HepG2 (cell line): Measurements from ENCODE around the gene CNDP1. TPM values are rescaled to one million over a fixed set of nuclear protein-coding genes. Genes with fewer than 3 reads are reported as not detected.

Experiments
- AFF4 ChIP-seq: sonication (generic); formaldehyde crosslinking; IDR thresholded peaks from 2 replicates; pipeline ENCODE4 v1.4.0; 2020; ENCODE audit warnings: missing genetic modification reagents
- ARID2 ChIP-seq: sonication (generic); formaldehyde crosslinking; IDR thresholded peaks from 2 replicates; pipeline ENCODE4 v1.8.1; 2022; ENCODE audit warnings: mild to moderate bottlenecking, missing genetic modification reagents, borderline replicate concordance
- BRD4 ChIP-seq: sonication (generic); formaldehyde crosslinking; IDR thresholded peaks from 2 replicates; pipeline ENCODE4 v1.4.0; 2020; ENCODE audit warnings: missing genetic modification reagents
- CSRNP1 ChIP-seq: sonication (generic); formaldehyde crosslinking; IDR thresholded peaks from 2 replicates; pipeline ENCODE4 v1.8.1; 2023; ENCODE audit warnings: mild to moderate bottlenecking, missing genetic modification reagents
- DPF2 ChIP-seq: sonication (generic); formaldehyde crosslinking; IDR thresholded peaks from 2 replicates; pipeline ENCODE4 v1.4.0; 2020; ENCODE audit warnings: mild to moderate bottlenecking, low read depth, missing genetic modification reagents, borderline replicate concordance
- HNF4A ChIP-seq: sonication (generic); formaldehyde crosslinking; IDR thresholded peaks from 2 replicates; pipeline ENCODE4 v1.4.0; 2020; ENCODE audit warnings: missing genetic modification reagents
- MATR3 ChIP-seq: sonication (generic); formaldehyde crosslinking; IDR thresholded peaks from 2 replicates; pipeline ENCODE4 v1.4.0; 2020; ENCODE audit warnings: missing genetic modification reagents
- MIXL1 ChIP-seq: IDR thresholded peaks from 2 replicates; pipeline ENCODE4 v1.6.1; 2016
- PHF21A ChIP-seq: sonication (generic); formaldehyde crosslinking; IDR thresholded peaks from 2 replicates; pipeline ENCODE4 v1.5.0; 2020; ENCODE audit warnings: mild to moderate bottlenecking, missing genetic modification reagents
- RBM39 ChIP-seq: fragments of 200-400 bp; formaldehyde crosslinking; IDR thresholded peaks from one replicate; pipeline ENCODE4 v1.6.1; 2018; ENCODE audit warnings: antibody characterized with exemption, mild to moderate bottlenecking, low read depth, low read length; ENCODE audit not compliant: poor library complexity, severe bottlenecking
- SALL2 ChIP-seq: sonication (generic); formaldehyde crosslinking; IDR thresholded peaks from 2 replicates; pipeline ENCODE4 v1.8.1; 2023; ENCODE audit warnings: mild to moderate bottlenecking, missing genetic modification reagents, inconsistent platforms
- SMARCE1 ChIP-seq: fragments of 450-650 bp; IDR thresholded peaks from 2 replicates; pipeline ENCODE4 v1.6.1; 2017; ENCODE audit warnings: borderline replicate concordance
- TARDBP ChIP-seq: sonication (generic); formaldehyde crosslinking; IDR thresholded peaks from 2 replicates; pipeline ENCODE4 v1.8.0; 2022; ENCODE audit warnings: mild to moderate bottlenecking, missing genetic modification reagents
- TBP ChIP-seq: sonication (generic); formaldehyde crosslinking; IDR thresholded peaks from 2 replicates; pipeline ENCODE4 v1.5.0; 2020; ENCODE audit warnings: missing genetic modification reagents
- TMF1 ChIP-seq: sonication (generic); formaldehyde crosslinking; IDR thresholded peaks from 2 replicates; pipeline ENCODE4 v1.8.1; 2022; ENCODE audit warnings: low read depth, missing genetic modification reagents
- USF2 ChIP-seq, 2 experiments: sonication (generic) in 1 of 2; formaldehyde crosslinking in 1 of 2; IDR thresholded peaks; 2 replicates each; pipeline versions ENCODE4 v1.5.1 to v1.6.1; 2011 to 2020; ENCODE audit warnings: borderline replicate concordance in 1 of 2, low read depth in 1 of 2, low read length in 1 of 2, mild to moderate bottlenecking in 1 of 2, missing genetic modification reagents in 1 of 2, moderate library complexity in 1 of 2
- ZBTB38 ChIP-seq: sonication (generic); formaldehyde crosslinking; IDR thresholded peaks from 2 replicates; pipeline ENCODE4 v1.5.1; 2020; ENCODE audit warnings: mild to moderate bottlenecking, missing genetic modification reagents
- ZNF296 ChIP-seq: sonication (generic); formaldehyde crosslinking; conservative IDR thresholded peaks from 2 replicates; pipeline ENCODE4 v1.5.0; 2020; ENCODE audit warnings: mild to moderate bottlenecking, missing genetic modification reagents
- ZNF337 ChIP-seq: sonication (generic); formaldehyde crosslinking; IDR thresholded peaks from 2 replicates; pipeline ENCODE4 v1.5.1; 2020; ENCODE audit warnings: missing genetic modification reagents, low read depth, mild to moderate bottlenecking, borderline replicate concordance
- ZNF619 ChIP-seq: sonication (generic); formaldehyde crosslinking; IDR thresholded peaks from 2 replicates; pipeline ENCODE4 v1.4.0; 2020; ENCODE audit warnings: mild to moderate bottlenecking, missing genetic modification reagents
- ZNF761 ChIP-seq: sonication (generic); formaldehyde crosslinking; conservative IDR thresholded peaks from 2 replicates; pipeline ENCODE4 v1.4.0; 2020; ENCODE audit warnings: mild to moderate bottlenecking, missing genetic modification reagents
- ZSCAN31 ChIP-seq: sonication (generic); formaldehyde crosslinking; IDR thresholded peaks from 2 replicates; pipeline ENCODE4 v1.5.0; 2020; ENCODE audit warnings: low read depth, mild to moderate bottlenecking, missing genetic modification reagents
- polyA plus RNA-seq, 8 experiments: library from polyadenylated mRNA; depleted of rRNA in 3 of 8; stranded (reverse) in 7 of 8; unstranded in 1 of 8; fragments of >200 nt; fragmentation: Illumina TruSeq in 4 of 8; extraction: Trizol in 4 of 8; gene quantifications; 2 replicates each; pipeline versions ENCODE4 v1.2.1 to v1.2.3, GENCODE V29; 2011 to 2016; ENCODE audit warnings: low read depth in 4 of 8, missing spikeins in 1 of 8, mixed read lengths in 1 of 8; ENCODE audit not compliant: insufficient read depth in 1 of 8
- total RNA-seq, 5 experiments: library from RNA; depleted of rRNA; stranded (reverse); fragments of >200 nt; fragmentation: Illumina TruSeq; extraction: Trizol; gene quantifications; 2 replicates each; pipeline ENCODE4 v1.2.3, GENCODE V29; 2016; ENCODE audit warnings: low read depth in 1 of 5

The CNDP1 gene
- total and polyA plus RNA-seq, 2 of the 13 experiments (the other 11 are each of a cell fraction or from before 2014, with no cell fraction given), result 0.01 TPM; not detected in 1

GRCh38 chr18:74496508-74497323 is 37.6 kb upstream of the CNDP1 start (continued):
- TF ChIP-seq ZNF296 (no peak), ZNF337 (no peak), ZNF761 (0 out of 2 replicates have a peak, but pooled peaks have one; percentile 18), SALL2 (CRISPR knock-in tag) (0 out of 2 replicates have a peak, but pooled peaks have one; percentile 4), BRD4 (CRISPR knock-in tag) (no peak; the same call in 1 of the 2 replicates), ZNF619 (CRISPR knock-in tag) (no peak), ARID2 (CRISPR knock-in tag) (peak; percentile 65; the same call in 1 of the 2 replicates), AFF4 (CRISPR knock-in tag) (no peak), USF2 (IDR thresholded peaks at IDR 0.05; ENCODE audit: low read depth, low read length) (no peak), USF2 (CRISPR knock-in tag; IDR thresholded peaks at IDR 0.05; ENCODE audit: borderline replicate concordance) (peak; percentile 26), SMARCE1 (no peak), TMF1 (CRISPR knock-in tag) (no peak; the same call in 1 of the 2 replicates), RBM39 (no peak), MIXL1 (CRISPR knock-in tag) (no peak), ZSCAN31 (0 out of 2 replicates have a peak, but pooled peaks have one; percentile 76), TARDBP (CRISPR knock-in tag) (no peak), TBP (no peak), DPF2 (no peak), ZBTB38 (CRISPR knock-in tag) (peak; percentile 52; the same call in 1 of the 2 replicates), MATR3 (CRISPR knock-in tag) (no peak), CSRNP1 (CRISPR knock-in tag) (0 out of 2 replicates have a peak, but pooled peaks have one; percentile 58), PHF21A (CRISPR knock-in tag) (peak; percentile 23; the same call in 1 of the 2 replicates), HNF4A (CRISPR knock-in tag) (peak; percentile 5; the same call in 1 of the 2 replicates)
